SK-N-SH treated with all-trans-retinoic acid at 6 μM for 48 hours (cell line): ENCODE data around the gene FAM163A.

Source experiments
- ATAC-seq: fragments of 200-7000 bp; cut with Tn5 transposase; 3 replicates; pipeline ENCODE4 v1.9.1; 2020; ENCODE audit warnings: mild to moderate bottlenecking, moderate library complexity
- ARNTL ChIP-seq: fragments of 450-650 bp; formaldehyde crosslinking; IDR thresholded peaks from 2 replicates; pipeline ENCODE4 v1.5.0; 2020; ENCODE audit warnings: low read depth, mild to moderate bottlenecking, moderate library complexity, borderline replicate concordance
- BACH2 ChIP-seq: fragments of 250-450 bp; sonication (Bioruptor Pico); IDR thresholded peaks from 2 replicates; pipeline ENCODE4 v1.9.0; 2021; ENCODE audit warnings: mild to moderate bottlenecking, borderline replicate concordance
- CSDC2 ChIP-seq: fragments of 250-450 bp; sonication (Bioruptor Pico); IDR thresholded peaks from 2 replicates; pipeline ENCODE4 v1.5.0; 2020; ENCODE audit warnings: mild to moderate bottlenecking, moderate library complexity
- ESRRG ChIP-seq: fragments of 250-450 bp; sonication (Bioruptor Pico); IDR thresholded peaks from 2 replicates; pipeline ENCODE4 v1.6.1; 2021; ENCODE audit warnings: mild to moderate bottlenecking
- GLIS3 ChIP-seq: fragments of 250-450 bp; sonication (Bioruptor Pico); IDR thresholded peaks from 2 replicates; pipeline ENCODE4 v1.5.0; 2020; ENCODE audit warnings: mild to moderate bottlenecking, moderate library complexity
- ISL1 ChIP-seq: fragments of 250-450 bp; sonication (Bioruptor Pico); IDR thresholded peaks from 2 replicates; pipeline ENCODE4 v2.1.2; 2022; ENCODE audit warnings: mild to moderate bottlenecking, moderate library complexity
- OSR1 ChIP-seq: fragments of 250-450 bp; sonication (Bioruptor Pico); IDR thresholded peaks from 2 replicates; pipeline ENCODE4 v1.8.0; 2022; ENCODE audit warnings: moderate library complexity, mild to moderate bottlenecking, inconsistent platforms
- PPARA ChIP-seq: fragments of 250-450 bp; sonication (Bioruptor Pico); IDR thresholded peaks from 2 replicates; pipeline ENCODE4 v1.5.0; 2020; ENCODE audit warnings: mild to moderate bottlenecking, borderline replicate concordance
- RARB ChIP-seq: fragments of 250-450 bp; sonication (Bioruptor Pico); IDR thresholded peaks from 2 replicates; pipeline ENCODE4 v1.8.0; 2021; ENCODE audit warnings: mild to moderate bottlenecking, moderate library complexity
- SNAI2 ChIP-seq: fragments of 250-450 bp; sonication (Bioruptor Pico); IDR thresholded peaks from 2 replicates; pipeline ENCODE4 v1.5.0; 2020; ENCODE audit warnings: mild to moderate bottlenecking, moderate library complexity
- TCF4 ChIP-seq: fragments of 250-450 bp; sonication (Bioruptor Pico); IDR thresholded peaks from 2 replicates; pipeline ENCODE4 v1.8.0; 2021; ENCODE audit warnings: mild to moderate bottlenecking, moderate library complexity, borderline replicate concordance
- ZFP3 ChIP-seq: fragments of 250-450 bp; sonication (Bioruptor Pico); IDR thresholded peaks from 2 replicates; pipeline ENCODE4 v1.5.0; 2020; ENCODE audit warnings: mild to moderate bottlenecking, moderate library complexity
- ZFP30 ChIP-seq: fragments of 450-650 bp; formaldehyde crosslinking; IDR thresholded peaks from 2 replicates; pipeline ENCODE4 v1.5.0; 2022; ENCODE audit warnings: mild to moderate bottlenecking, moderate library complexity
- ZNF70 ChIP-seq: fragments of 450-650 bp; formaldehyde crosslinking; IDR thresholded peaks from 2 replicates; pipeline ENCODE4 v1.5.0; 2020; ENCODE audit warnings: mild to moderate bottlenecking, moderate library complexity
- ZNF8 ChIP-seq: fragments of 450-650 bp; formaldehyde crosslinking; IDR thresholded peaks from 2 replicates; pipeline ENCODE4 v1.5.0; 2020; ENCODE audit warnings: mild to moderate bottlenecking, moderate library complexity
- TF ChIP-seq, protein P1 (sequence below): fragments of 250-450 bp; sonication (Bioruptor Pico); IDR thresholded peaks from 2 replicates; pipeline ENCODE4 v1.5.1; 2021; ENCODE audit warnings: mild to moderate bottlenecking, moderate library complexity
- TF ChIP-seq, protein P2 (sequence below): fragments of 250-450 bp; sonication (Bioruptor Pico); IDR thresholded peaks from 2 replicates; pipeline ENCODE4 v1.5.1; 2020; ENCODE audit warnings: low read depth, mild to moderate bottlenecking, moderate library complexity
- TF ChIP-seq, protein P3 (sequence below): fragments of 250-450 bp; sonication (Bioruptor Pico); IDR thresholded peaks from 2 replicates; pipeline ENCODE4 v1.8.0; 2021; ENCODE audit warnings: low read depth, mild to moderate bottlenecking, moderate library complexity, borderline replicate concordance
- TF ChIP-seq, protein P4 (sequence below): fragments of 250-450 bp; sonication (Bioruptor Pico); IDR thresholded peaks from 2 replicates; pipeline ENCODE4 v1.5.0; 2020; ENCODE audit warnings: mild to moderate bottlenecking, moderate library complexity
- TF ChIP-seq, protein P5 (sequence below): fragments of 250-450 bp; sonication (Bioruptor Pico); IDR thresholded peaks from 2 replicates; pipeline ENCODE4 v1.8.0; 2020; ENCODE audit warnings: mild to moderate bottlenecking, moderate library complexity, borderline replicate concordance

FAM163A gene

DNA sequence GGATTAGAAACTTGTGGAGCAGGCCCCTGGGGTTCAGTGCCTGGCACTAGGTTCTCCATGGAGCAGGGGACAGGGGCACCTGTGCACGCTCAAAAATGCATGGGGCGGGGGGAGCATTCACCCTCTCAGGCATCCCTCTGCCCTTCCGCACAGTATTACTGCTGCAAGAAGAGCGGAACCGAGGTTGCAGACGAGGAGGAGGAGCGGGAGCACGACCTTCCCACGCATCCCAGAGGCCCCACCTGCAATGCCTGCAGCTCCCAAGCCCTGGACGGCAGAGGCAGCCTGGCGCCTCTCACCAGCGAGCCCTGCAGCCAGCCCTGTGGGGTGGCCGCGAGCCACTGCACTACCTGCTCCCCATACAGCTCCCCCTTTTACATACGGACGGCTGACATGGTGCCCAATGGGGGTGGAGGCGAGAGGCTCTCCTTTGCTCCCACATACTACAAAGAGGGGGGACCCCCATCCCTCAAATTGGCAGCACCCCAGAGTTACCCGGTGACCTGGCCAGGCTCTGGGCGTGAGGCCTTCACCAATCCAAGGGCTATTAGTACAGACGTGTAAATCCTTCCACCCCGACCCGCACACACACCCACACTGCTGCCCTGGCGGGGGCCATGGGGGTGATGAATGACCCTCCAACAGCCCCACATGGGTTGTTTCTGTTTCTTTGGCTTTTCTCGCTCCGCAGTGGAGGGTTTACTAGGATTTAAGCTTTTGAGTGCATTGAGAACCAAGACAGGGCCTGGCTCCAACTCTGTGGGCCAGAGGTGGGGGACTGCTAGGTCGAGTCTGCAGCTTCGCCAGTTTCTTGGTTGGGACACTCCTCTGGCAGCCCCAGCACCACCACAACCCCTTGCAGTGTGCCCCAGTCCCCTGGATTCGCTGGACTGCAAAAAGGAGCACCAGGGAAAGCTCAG lies 70.8 kb downstream of the FAM163A start (continued):
- TF ChIP-seq GLIS3 (CRISPR knock-in tag) (no peak), ZNF70 (no peak), ESRRG (CRISPR knock-in tag) (no peak), ISL1 (CRISPR knock-in tag) (no peak)
- TF ChIP-seq, protein P1, sequence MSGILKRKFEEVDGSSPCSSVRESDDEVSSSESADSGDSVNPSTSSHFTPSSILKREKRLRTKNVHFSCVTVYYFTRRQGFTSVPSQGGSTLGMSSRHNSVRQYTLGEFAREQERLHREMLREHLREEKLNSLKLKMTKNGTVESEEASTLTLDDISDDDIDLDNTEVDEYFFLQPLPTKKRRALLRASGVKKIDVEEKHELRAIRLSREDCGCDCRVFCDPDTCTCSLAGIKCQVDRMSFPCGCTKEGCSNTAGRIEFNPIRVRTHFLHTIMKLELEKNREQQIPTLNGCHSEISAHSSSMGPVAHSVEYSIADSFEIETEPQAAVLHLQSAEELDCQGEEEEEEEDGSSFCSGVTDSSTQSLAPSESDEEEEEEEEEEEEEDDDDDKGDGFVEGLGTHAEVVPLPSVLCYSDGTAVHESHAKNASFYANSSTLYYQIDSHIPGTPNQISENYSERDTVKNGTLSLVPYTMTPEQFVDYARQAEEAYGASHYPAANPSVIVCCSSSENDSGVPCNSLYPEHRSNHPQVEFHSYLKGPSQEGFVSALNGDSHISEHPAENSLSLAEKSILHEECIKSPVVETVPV = no peak
- TF ChIP-seq, protein P2, sequence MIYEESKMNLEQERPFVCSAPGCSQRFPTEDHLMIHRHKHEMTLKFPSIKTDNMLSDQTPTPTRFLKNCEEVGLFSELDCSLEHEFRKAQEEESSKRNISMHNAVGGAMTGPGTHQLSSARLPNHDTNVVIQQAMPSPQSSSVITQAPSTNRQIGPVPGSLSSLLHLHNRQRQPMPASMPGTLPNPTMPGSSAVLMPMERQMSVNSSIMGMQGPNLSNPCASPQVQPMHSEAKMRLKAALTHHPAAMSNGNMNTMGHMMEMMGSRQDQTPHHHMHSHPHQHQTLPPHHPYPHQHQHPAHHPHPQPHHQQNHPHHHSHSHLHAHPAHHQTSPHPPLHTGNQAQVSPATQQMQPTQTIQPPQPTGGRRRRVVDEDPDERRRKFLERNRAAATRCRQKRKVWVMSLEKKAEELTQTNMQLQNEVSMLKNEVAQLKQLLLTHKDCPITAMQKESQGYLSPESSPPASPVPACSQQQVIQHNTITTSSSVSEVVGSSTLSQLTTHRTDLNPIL = no peak
- TF ChIP-seq, all 23 proteins: peak for 0

DNA sequence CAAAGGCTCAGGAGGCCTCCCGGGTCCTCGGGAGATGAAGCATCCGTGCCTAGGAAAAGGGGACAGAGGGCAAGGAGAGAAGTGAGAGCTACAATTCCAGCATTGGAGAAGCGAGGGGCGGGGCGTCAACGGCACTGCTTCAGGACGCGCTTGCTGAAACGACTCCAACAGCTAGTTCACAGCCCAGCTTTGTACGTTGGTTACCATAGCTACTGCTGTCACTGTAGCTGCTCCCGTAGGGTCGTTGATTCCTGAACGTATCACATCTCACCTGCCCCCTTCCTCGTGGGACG lies 71.4 kb downstream of the FAM163A start:
- ATAC-seq = peak; percentile 17
- no peak for TF ChIP-seq GLIS3 (CRISPR knock-in tag)
- TF ChIP-seq, protein P3, sequence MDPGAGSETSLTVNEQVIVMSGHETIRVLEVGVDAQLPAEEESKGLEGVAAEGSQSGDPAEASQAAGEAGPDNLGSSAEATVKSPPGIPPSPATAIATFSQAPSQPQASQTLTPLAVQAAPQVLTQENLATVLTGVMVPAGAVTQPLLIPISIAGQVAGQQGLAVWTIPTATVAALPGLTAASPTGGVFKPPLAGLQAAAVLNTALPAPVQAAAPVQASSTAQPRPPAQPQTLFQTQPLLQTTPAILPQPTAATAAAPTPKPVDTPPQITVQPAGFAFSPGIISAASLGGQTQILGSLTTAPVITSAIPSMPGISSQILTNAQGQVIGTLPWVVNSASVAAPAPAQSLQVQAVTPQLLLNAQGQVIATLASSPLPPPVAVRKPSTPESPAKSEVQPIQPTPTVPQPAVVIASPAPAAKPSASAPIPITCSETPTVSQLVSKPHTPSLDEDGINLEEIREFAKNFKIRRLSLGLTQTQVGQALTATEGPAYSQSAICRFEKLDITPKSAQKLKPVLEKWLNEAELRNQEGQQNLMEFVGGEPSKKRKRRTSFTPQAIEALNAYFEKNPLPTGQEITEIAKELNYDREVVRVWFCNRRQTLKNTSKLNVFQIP = no peak
- TF ChIP-seq OSR1 (CRISPR knock-in tag) = no peak

DNA sequence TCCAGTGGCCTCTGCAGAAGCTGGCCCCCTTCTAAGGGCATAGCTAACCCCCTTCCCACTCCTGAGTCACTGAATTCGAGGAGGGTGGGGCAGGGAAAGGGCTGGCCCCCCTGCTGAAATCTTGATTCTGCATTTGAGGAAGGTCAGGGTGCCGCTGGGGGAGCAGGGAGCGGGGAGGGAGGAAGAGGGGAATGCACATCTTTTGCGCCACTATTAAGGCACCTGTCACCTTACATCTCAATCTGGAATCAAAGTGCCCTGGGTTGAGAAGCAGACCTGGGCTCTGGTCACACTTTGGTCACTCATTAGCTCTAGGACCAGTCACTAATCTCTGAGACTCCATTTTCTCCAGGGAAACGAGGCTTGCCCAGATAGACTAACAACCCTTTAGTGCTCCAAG lies 72.5 kb downstream of the FAM163A start:
- TF ChIP-seq TCF4 (CRISPR knock-in tag) (no peak), OSR1 (CRISPR knock-in tag) (no peak), GLIS3 (CRISPR knock-in tag) (no peak), ZNF70 (no peak), ZNF8 (CRISPR knock-in tag) (no peak), BACH2 (CRISPR knock-in tag) (no peak), ZFP30 (CRISPR knock-in tag) (no peak), ESRRG (CRISPR knock-in tag) (no peak), RARB (CRISPR knock-in tag) (no peak), CSDC2 (no peak), SNAI2 (CRISPR knock-in tag) (no peak), PPARA (no peak), ARNTL (CRISPR knock-in tag) (no peak), ZFP3 (no peak)
- TF ChIP-seq, protein P3 = no peak
- TF ChIP-seq, protein P2 = no peak
- TF ChIP-seq, protein P1 = no peak
- TF ChIP-seq, protein P4, sequence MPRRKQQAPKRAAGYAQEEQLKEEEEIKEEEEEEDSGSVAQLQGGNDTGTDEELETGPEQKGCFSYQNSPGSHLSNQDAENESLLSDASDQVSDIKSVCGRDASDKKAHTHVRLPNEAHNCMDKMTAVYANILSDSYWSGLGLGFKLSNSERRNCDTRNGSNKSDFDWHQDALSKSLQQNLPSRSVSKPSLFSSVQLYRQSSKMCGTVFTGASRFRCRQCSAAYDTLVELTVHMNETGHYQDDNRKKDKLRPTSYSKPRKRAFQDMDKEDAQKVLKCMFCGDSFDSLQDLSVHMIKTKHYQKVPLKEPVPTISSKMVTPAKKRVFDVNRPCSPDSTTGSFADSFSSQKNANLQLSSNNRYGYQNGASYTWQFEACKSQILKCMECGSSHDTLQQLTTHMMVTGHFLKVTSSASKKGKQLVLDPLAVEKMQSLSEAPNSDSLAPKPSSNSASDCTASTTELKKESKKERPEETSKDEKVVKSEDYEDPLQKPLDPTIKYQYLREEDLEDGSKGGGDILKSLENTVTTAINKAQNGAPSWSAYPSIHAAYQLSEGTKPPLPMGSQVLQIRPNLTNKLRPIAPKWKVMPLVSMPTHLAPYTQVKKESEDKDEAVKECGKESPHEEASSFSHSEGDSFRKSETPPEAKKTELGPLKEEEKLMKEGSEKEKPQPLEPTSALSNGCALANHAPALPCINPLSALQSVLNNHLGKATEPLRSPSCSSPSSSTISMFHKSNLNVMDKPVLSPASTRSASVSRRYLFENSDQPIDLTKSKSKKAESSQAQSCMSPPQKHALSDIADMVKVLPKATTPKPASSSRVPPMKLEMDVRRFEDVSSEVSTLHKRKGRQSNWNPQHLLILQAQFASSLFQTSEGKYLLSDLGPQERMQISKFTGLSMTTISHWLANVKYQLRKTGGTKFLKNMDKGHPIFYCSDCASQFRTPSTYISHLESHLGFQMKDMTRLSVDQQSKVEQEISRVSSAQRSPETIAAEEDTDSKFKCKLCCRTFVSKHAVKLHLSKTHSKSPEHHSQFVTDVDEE (CRISPR knock-in tag) = no peak
- TF ChIP-seq, protein P5, sequence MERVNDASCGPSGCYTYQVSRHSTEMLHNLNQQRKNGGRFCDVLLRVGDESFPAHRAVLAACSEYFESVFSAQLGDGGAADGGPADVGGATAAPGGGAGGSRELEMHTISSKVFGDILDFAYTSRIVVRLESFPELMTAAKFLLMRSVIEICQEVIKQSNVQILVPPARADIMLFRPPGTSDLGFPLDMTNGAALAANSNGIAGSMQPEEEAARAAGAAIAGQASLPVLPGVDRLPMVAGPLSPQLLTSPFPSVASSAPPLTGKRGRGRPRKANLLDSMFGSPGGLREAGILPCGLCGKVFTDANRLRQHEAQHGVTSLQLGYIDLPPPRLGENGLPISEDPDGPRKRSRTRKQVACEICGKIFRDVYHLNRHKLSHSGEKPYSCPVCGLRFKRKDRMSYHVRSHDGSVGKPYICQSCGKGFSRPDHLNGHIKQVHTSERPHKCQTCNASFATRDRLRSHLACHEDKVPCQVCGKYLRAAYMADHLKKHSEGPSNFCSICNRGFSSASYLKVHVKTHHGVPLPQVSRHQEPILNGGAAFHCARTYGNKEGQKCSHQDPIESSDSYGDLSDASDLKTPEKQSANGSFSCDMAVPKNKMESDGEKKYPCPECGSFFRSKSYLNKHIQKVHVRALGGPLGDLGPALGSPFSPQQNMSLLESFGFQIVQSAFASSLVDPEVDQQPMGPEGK (CRISPR knock-in tag) = no peak
- TF ChIP-seq, all 23 proteins: peak for 0
- no peak for ATAC-seq
